GM19025 (cell line): ENCODE measurements around the gene TMEM37.

Source experiments
- ATAC-seq: cut with Tn5 transposase; IDR thresholded peaks from one replicate; pipeline ENCODE4 v1.9.1; 2021; ENCODE audit warnings: mild to moderate bottlenecking, low read depth, moderate library complexity; ENCODE audit not compliant: unreplicated experiment

The TMEM37 gene

DNA sequence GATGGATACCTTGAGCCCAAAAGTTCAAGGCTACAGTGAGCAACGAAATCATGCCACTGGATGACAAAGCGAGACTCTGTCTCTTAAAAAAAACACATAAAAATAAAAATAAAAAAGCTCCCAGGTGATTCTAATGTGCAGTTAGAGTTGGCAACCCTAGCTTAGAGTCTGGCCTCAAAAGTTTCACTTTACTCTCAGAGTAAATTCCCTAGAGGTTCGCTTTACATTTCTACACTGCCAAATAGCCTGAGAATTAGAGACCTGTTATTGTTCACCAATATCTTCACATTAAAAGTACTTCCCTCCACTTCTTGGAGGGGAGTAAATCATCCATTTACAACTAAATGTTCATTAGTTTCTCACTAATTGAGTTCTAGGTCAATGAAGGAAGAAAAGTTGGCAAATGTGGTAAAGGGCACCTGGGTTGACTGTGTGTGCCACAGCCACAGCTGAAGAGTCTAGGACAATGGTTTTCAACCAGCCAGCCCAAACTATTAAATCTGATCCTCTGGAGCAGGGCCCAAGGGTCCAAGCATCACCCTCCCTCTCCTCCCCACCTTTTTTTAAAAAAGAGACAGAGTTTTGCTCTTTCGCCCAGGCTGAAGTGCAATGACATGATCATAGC lies 15.2 kb upstream of the TMEM37 start:
- no peak for ATAC-seq

GRCh38 chr2:119417908-119418307 lies 13.7 kb upstream of the TMEM37 start:
- ATAC-seq, result no peak

DNA sequence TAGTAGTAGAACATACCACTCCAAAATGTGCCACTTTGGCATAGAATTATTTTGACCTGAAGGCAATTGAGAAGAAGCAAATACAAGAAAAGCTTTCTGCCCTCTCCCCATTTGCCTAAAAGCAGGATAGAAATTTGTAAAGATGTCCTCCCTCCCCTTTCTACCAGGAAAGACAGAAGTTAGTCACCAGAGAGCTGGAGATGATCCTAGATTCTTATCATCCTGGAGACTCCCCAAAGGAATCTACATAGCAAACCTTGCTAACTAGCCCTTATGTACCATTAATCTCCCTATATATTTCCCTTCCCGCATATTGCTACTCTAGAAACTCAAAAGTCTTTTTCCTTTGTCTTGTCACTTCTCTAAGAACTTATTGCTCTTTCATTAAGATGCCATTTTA lies 12.6 kb upstream of the TMEM37 start:
- ATAC-seq, result no peak

DNA sequence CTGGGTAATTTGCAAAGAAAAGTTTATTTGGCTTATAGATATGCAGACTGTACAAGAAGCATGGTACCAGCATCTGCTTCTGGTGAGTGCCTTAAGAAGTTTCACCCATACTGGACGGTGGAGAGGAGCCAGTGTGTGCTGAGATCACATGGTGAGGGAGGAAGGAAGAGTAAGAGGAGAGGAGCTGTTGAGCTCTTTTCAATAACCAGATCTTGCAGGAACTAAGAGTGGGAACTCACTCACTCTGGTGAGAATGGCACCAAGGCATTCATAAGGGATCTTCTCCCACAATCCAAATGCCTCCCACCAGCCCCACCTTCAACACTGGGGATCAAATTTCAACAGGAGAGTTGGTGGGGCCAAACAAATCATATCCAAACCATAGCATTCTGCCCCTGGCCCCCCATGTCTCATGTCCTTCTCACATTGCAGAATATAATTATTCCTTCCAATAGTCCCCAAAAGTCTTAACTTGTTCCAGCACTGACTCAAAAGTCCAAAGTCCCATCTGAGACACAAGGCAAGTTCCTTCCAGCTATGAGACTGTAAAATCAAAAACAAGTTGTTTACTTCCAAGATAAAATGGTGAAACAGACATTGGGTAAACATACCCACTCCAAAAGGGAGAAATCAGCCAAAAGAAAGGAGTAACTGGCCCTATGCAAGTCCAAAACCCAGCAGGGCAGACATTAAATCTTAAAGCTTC lies 11.7 kb upstream of the TMEM37 start:
- no peak for ATAC-seq

- no peak for ATAC-seq
These were observed 10.3 kb upstream of the TMEM37 start for GRCh38 chr2:119421304-119421703.

- no peak for ATAC-seq
These were observed 9.9 kb upstream of the TMEM37 start for GRCh38 chr2:119421741-119422140.

GRCh38 chr2:119422360-119423107 lies 9.1 kb upstream of the TMEM37 start:
- no peak for ATAC-seq

GRCh38 chr2:119423108-119423444 lies 8.6 kb upstream of the TMEM37 start:
- ATAC-seq, result no peak

- no peak for ATAC-seq
These were observed 7.8 kb upstream of the TMEM37 start for GRCh38 chr2:119423811-119424210.

DNA sequence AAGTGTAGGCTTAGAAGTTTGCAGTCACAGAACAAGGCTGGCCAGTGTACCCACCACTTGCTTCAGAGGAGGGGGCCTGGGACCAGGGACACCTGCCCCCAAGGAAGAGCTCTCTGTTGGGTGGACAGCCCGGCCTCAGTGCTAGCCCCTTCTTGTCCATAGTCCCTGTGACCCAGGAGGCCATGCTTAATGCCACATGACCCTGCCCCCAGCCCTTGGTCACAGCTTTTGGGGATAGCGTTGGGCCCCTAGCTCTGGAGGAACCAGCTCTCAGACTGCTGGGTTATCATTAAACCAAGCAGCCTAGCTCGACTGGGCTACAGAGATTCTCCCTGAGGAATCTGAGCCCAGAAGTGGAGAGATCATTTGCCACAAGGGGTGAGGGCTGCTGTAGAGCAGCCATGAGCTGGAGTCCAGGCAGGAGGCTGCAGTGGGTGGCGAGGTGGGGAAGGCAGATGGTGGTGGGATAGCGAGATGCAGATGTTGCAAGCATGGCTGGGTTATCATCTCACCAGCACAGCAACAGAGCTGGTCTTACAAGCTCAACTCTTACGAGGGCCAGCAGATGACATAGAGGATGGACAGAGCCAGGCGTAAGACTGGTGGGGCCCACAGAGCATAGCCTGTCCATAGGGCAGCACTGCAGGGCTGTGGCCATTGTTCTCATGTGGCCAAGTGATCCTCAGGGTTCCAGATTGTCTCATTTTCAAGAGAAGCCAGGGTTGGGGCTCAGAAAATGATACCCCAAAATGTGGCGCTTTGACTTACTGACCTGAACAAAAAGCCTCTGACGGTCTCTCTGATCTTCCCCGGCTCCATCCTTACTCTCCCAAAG lies 7.2 kb upstream of the TMEM37 start:
- no peak for ATAC-seq

DNA sequence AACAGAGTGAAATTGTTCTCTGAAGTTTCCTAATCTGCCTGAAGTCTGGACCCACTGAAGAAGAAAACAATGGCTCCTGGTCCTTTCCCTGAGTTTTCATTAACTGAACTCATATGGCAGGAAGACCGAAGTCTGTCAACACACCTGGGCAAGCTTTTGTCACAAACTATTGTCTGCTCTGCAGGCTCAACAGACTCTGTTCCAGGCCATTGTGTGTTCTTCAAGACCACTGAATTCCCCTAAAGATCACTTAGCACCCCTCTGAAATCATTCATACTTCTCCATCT lies 6.6 kb upstream of the TMEM37 start:
- no peak for ATAC-seq

GRCh38 chr2:119425620-119426395 lies 5.8 kb upstream of the TMEM37 start:
- ATAC-seq, result no peak

DNA sequence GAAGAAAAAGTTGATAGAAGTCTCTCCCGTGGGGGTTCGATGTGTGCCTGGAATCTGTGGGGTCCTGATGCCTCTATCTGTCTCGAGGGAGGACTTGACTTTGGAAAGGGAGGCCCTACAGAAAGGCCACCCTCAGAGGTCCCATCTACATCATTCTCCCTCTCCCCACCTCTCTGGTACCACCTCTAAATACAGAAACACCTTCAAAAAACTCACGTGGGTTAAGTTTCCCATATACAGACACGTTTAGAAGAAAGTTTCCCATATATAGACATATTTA lies 5.3 kb upstream of the TMEM37 start:
- no peak for ATAC-seq

DNA sequence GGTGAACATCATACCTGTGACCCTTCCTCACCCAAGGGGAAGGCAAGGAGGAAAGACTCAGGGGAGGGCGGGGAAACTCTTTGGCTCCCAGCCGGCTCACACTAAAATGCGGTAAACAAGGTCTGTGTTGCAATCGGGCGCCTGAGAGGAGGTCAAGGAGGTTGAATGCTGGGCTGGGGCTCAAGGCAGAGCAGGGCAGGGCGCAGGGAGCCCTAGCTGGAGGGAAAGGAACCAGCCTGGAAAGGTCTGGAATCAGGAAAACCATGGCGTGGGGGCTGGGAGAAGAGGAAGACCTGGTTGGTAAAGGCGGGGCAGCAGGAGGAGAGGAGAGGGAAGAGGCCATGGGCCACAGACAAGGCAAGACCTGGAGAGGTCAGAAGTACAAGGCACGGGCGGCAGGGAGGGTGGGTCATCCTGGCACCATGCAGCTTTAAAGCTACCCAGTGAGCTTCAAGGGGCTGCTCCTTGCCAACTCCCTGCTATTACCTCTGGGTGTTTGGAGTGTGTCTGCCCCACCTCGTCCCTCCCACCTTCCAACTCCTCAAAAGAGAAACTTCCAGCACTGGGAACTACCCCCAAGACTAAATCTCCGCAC lies 4.8 kb upstream of the TMEM37 start:
- no peak for ATAC-seq

DNA sequence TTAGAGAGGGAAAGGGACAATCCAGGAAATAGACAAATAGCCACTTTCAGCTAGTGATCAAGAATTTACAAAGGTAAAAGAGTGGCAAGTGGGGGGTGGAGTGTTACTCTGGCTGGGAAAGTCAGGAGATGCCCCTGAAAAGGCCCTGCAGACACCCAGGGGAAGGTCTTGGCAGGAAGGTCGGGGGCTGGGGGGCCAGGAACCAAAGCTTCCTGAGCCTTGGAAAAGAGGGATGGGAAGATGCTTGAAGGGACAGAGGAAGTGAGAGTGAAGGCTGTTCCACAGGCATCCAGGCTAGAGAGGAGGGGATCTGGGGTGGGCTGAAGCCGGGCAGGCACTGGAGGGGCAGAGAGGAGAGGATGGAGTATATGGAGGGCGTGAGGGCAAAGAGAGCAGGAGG lies 3.9 kb upstream of the TMEM37 start:
- no peak for ATAC-seq

- ATAC-seq, result no peak
These were observed 3.0 kb upstream of the TMEM37 start for GRCh38 chr2:119428488-119429224.

DNA sequence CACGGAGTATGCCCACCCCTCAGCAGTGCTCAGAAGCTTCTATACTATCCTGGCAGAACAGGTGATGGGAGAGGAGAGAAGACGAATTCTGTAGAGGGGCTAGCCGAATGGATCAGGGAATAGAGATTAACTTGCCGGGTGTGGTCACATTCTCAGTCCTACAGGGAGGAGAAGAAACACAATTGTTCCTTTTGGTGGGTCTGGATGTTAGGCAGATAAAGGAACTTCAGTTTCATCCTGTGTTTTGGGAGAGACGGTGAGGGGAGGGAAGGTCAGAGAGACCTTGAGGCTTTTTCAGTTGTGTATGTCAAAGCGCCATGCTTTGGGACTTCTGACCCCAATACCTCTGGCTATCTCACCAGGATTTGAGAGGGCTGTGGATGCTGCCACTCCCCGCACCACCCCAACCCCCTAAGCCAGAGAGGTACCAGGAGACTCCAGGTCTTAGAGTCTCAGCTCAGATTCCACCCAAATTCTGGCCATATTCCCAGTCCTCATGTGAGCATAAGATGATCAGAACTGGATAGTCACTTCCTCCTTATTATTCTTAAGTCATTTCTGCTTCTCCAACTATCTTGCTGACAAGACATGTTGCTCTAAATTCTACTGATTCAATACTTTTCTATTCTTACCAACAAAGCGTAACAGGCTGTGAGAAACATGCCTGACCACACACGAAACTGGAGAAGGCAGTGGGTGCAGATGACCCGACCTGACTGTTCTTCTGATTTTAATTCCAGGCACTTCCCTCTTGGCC lies 2.3 kb upstream of the TMEM37 start:
- ATAC-seq, result no peak

DNA sequence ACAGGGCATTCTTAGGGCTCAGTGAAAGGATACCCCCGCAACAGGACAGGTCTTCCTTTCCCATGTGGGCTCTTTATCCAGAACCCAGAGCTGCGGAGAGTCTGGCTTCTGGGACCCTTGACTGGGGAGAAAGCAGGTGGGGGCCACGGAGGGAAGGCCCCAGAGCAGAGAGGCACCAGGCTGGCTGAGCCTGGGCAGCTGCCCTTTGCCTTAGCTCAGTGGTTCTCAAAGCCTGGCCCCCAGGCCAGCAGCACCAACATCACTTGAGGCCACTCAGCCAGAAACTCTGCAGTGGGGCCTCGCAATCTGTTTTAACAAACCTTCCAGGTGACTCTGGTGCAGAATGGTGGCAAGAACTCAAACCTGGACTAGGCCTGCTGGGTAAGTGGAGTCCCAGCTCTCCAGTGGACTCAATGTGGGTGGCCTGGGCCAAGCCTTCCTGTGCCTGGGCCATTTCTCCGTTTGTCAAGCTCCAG lies 1.6 kb upstream of the TMEM37 start:
- no peak for ATAC-seq
